K562 (cell line): ENCODE data around the gene SPNS1. TPM values are rescaled to one million over a fixed set of nuclear protein-coding genes. Genes with fewer than 3 reads are reported as not detected.

ENCODE experiments used
- ATF4 ChIP-seq: fragments of 450-650 bp; formaldehyde crosslinking; IDR thresholded peaks from 2 replicates; pipeline ENCODE4 v1.4.0; 2022; ENCODE audit warnings: mild to moderate bottlenecking, moderate library complexity
- BHLHE40 ChIP-seq: IDR thresholded peaks from 2 replicates; pipeline ENCODE4 v1.6.1; 2011; ENCODE audit warnings: low read length, improper control_type of control experiment
- CREM ChIP-seq: IDR thresholded peaks from 2 replicates; pipeline ENCODE4 v1.6.1; 2014; ENCODE audit warnings: antibody characterized with exemption, low read depth
- CXXC5 ChIP-seq: fragments of 250-450 bp; sonication (Bioruptor Pico); IDR thresholded peaks from 2 replicates; pipeline ENCODE4 v1.8.0; 2022; ENCODE audit warnings: inconsistent platforms, mild to moderate bottlenecking, moderate library complexity
- EHMT2 ChIP-seq: fragments of 450-650 bp; IDR thresholded peaks from 2 replicates; pipeline ENCODE4 v1.6.1; 2018; ENCODE audit warnings: antibody characterized with exemption
- EP400 ChIP-seq: fragments of 450-650 bp; IDR thresholded peaks from 2 replicates; pipeline ENCODE4 v1.6.1; 2017; ENCODE audit warnings: antibody characterized with exemption, mild to moderate bottlenecking, moderate library complexity
- GABPB1 ChIP-seq: sonication (generic); formaldehyde crosslinking; IDR thresholded peaks from 2 replicates; pipeline ENCODE4 v1.8.0; 2022; ENCODE audit warnings: mild to moderate bottlenecking, missing genetic modification reagents
- HDAC1 ChIP-seq, 2 experiments: fragments of 450-650 bp; IDR thresholded peaks; 2 replicates each; pipeline ENCODE4 v1.6.1; 2016 to 2017; ENCODE audit warnings: inconsistent platforms in 1 of 2, mild to moderate bottlenecking in 1 of 2, moderate library complexity in 1 of 2
- HLTF ChIP-seq: fragments of 450-650 bp; IDR thresholded peaks from 2 replicates; pipeline ENCODE4 v1.6.1; 2016
- LARP7 ChIP-seq: fragments of 450-650 bp; IDR thresholded peaks from 2 replicates; pipeline ENCODE4 v1.6.1; 2016
- MXI1 ChIP-seq: IDR thresholded peaks from 2 replicates; pipeline ENCODE4 v1.6.1; 2011; ENCODE audit warnings: low read depth, mild to moderate bottlenecking, improper control_type of control experiment, low read length
- MYC ChIP-seq, 2 experiments: fragments of 250-450 bp in 1 of 2; sonication (Bioruptor Pico) in 1 of 2; IDR thresholded peaks; 2 replicates each; pipeline versions ENCODE4 v1.5.1 to v1.6.1; 2012 to 2021; ENCODE audit warnings: low read depth in 2 of 2, borderline replicate concordance in 1 of 2, improper control_type of control experiment in 1 of 2, low read length in 1 of 2, mild to moderate bottlenecking in 1 of 2, moderate library complexity in 1 of 2
- POLR2A ChIP-seq: fragments of 450-650 bp; conservative IDR thresholded peaks from 2 replicates; pipeline ENCODE4 v1.6.1; 2016
- POLR2AphosphoS5 ChIP-seq: IDR thresholded peaks from 2 replicates; pipeline ENCODE4 v1.6.1; 2011; ENCODE audit warnings: mild to moderate bottlenecking, low read depth, low read length, moderate library complexity; ENCODE audit not compliant: control insufficient read depth, insufficient read depth
- POLR2H ChIP-seq: IDR thresholded peaks from 2 replicates; pipeline ENCODE4 v1.6.1; 2016; ENCODE audit warnings: missing genetic modification characterization, low read depth, mild to moderate bottlenecking, control low read depth, missing compliant biosample characterization, moderate library complexity
- RBBP5 ChIP-seq: fragments of 200-600 bp; sonication (generic); IDR thresholded peaks from 2 replicates; pipeline ENCODE4 v1.6.1; 2012; ENCODE audit warnings: borderline replicate concordance, mild to moderate bottlenecking, low read length, control low read depth, inconsistent platforms; ENCODE audit not compliant: insufficient read depth, poor library complexity, severe bottlenecking
- SIN3A ChIP-seq, 2 experiments: fragments of 150-350 bp in 1 of 2; IDR thresholded peaks; 2 replicates each; pipeline ENCODE4 v1.6.1; 2011 to 2016; ENCODE audit warnings: borderline replicate concordance in 2 of 2, low read depth in 2 of 2, low read length in 2 of 2, mild to moderate bottlenecking in 2 of 2, moderate library complexity in 2 of 2; ENCODE audit not compliant: control insufficient read depth in 1 of 2
- SP1 ChIP-seq: sonication (generic); formaldehyde crosslinking; IDR thresholded peaks from 2 replicates; pipeline ENCODE4 v1.8.1; 2022; ENCODE audit warnings: mild to moderate bottlenecking, missing genetic modification reagents
- SPI1 ChIP-seq: IDR thresholded peaks from 2 replicates; pipeline ENCODE4 v1.6.1; 2011; ENCODE audit warnings: low read depth, low read length, control low read depth, borderline replicate concordance
- ZNF197 ChIP-seq: fragments of 200-800 bp; sonication (Bioruptor generic); IDR thresholded peaks from 2 replicates; pipeline ENCODE4 v1.6.1; 2016; ENCODE audit warnings: low read depth, missing genetic modification characterization, missing compliant biosample characterization
- polyA plus RNA-seq, 8 experiments: library from polyadenylated mRNA; depleted of rRNA in 4 of 8; stranded (reverse) in 5 of 8; unstranded in 3 of 8; fragments of >200 nt; fragmentation: Nextera tagmentation in 2 of 8; fragmentation: Illumina TruSeq in 1 of 8; extraction: Ambion mirVana in 2 of 8; extraction: Trizol in 1 of 8; gene quantifications; 2 replicates each; pipeline versions ENCODE4 v1.2.1 to v1.2.3, GENCODE V29; 2011 to 2014; ENCODE audit warnings: inconsistent platforms in 1 of 8, missing spikeins in 1 of 8
- total RNA-seq, 7 experiments: library from RNA; depleted of rRNA in 6 of 7; stranded (reverse); fragments of >200 nt in 6 of 7; fragmentation: Illumina TruSeq in 2 of 7; extraction: Trizol in 2 of 7; gene quantifications; 2 replicates each; pipeline versions ENCODE4 v1.2.1 to v1.2.3, GENCODE V29; 2011 to 2021; ENCODE audit warnings: low replicate concordance in 1 of 7
- TF ChIP-seq, protein P1 (sequence below): fragments of 450-650 bp; IDR thresholded peaks from 2 replicates; pipeline ENCODE4 v1.7.1; 2018; ENCODE audit warnings: mild to moderate bottlenecking, low read depth; ENCODE audit not compliant: partially characterized antibody
- TF ChIP-seq, protein P2 (sequence below): fragments of 450-650 bp; IDR thresholded peaks from 2 replicates; pipeline ENCODE4 v1.6.1; 2016; ENCODE audit warnings: borderline replicate concordance

Gene SPNS1
- total and polyA plus RNA-seq, 9 of the 15 experiments (the other 6 are each of a cell fraction or from before 2014, with no cell fraction given), result 0.58 to 64.9 (median 13.7) TPM

DNA sequence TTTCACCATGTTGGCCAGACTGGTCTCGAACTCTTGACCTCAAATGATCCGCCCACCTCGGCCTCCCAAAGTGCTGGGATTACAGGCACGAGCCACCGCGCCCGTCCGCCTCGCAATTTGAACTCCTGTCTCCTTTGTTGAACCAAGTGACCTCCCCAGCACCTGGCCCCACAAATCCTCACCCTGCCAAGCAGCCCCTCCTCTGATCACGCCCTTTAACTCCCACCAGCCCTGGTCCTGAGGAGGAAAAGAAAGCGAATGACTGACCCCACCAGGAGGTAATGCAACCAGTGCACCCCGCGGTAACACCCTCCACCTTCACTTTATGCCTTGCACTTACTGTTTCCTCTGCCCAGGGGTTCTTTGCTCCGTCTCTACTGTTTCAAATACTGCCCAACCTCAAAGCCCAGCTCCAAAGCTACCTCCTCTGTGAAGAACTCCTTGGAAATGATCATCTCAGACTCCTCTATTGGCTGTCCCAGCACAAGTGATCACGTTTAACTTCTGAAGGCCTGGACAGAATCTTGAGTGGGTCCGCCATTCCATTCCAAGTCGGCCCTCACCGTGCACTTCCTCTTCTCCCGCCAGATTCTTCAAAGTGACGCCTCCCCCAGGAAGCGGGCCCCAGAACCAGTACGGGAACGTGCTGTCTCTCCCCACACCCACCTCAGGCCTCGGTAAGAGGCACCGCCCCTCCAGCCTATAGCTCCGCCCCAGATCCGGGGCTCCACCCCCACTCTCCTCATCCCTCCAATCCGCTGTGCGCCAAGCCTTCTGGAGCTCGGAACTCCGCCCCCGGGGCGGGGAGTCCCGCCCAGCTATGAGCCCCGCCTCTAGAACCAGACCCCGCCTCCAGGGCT lies 38.4 kb upstream of the SPNS1 start (continued):
- TF ChIP-seq SIN3A (IDR thresholded peaks at IDR 0.05; ENCODE audit: borderline replicate concordance in 2 of 2, control insufficient read depth in 1 of 2, low read depth in 2 of 2, low read length in 2 of 2) (peak in 1 of 2 experiments; percentile 68; a peak in 1 of 4 replicates), POLR2AphosphoS5 (0 out of 2 replicates have a peak, but pooled peaks have one; percentile 22), EHMT2 (no peak), EP400 (peak; percentile 57), SP1 (CRISPR knock-in tag) (peak; percentile 92), LARP7 (0 out of 2 replicates have a peak, but pooled peaks have one; percentile 28), ZNF197 (CRISPR knock-in tag) (no peak), BHLHE40 (peak; percentile 86), GABPB1 (CRISPR knock-in tag) (peak; percentile 40; the same call in 1 of the 2 replicates), HDAC1 (IDR thresholded peaks at IDR 0.05) (peak in 1 of 2 experiments; percentile 70; a peak in 2 of 4 replicates), POLR2H (tag) (peak; percentile 50; the same call in 1 of the 2 replicates), POLR2A (peak; percentile 73), RBBP5 (no peak), CREM (peak; percentile 34; the same call in 1 of the 2 replicates), SPI1 (peak; percentile 94), MXI1 (peak; percentile 30; the same call in 1 of the 2 replicates), HLTF (no peak), MYC (IDR thresholded peaks at IDR 0.05; ENCODE audit: low read depth, low read length) (peak; percentile 75), MYC (CRISPR knock-in tag; IDR thresholded peaks at IDR 0.05; ENCODE audit: borderline replicate concordance, low read depth) (no peak), ATF4 (CRISPR knock-in tag) (no peak), CXXC5 (CRISPR knock-in tag) (peak; percentile 51)
- TF ChIP-seq, protein P1, sequence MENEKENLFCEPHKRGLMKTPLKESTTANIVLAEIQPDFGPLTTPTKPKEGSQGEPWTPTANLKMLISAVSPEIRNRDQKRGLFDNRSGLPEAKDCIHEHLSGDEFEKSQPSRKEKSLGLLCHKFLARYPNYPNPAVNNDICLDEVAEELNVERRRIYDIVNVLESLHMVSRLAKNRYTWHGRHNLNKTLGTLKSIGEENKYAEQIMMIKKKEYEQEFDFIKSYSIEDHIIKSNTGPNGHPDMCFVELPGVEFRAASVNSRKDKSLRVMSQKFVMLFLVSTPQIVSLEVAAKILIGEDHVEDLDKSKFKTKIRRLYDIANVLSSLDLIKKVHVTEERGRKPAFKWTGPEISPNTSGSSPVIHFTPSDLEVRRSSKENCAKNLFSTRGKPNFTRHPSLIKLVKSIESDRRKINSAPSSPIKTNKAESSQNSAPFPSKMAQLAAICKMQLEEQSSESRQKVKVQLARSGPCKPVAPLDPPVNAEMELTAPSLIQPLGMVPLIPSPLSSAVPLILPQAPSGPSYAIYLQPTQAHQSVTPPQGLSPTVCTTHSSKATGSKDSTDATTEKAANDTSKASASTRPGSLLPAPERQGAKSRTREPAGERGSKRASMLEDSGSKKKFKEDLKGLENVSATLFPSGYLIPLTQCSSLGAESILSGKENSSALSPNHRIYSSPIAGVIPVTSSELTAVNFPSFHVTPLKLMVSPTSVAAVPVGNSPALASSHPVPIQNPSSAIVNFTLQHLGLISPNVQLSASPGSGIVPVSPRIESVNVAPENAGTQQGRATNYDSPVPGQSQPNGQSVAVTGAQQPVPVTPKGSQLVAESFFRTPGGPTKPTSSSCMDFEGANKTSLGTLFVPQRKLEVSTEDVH, result peak; percentile 89
- TF ChIP-seq, protein P2, sequence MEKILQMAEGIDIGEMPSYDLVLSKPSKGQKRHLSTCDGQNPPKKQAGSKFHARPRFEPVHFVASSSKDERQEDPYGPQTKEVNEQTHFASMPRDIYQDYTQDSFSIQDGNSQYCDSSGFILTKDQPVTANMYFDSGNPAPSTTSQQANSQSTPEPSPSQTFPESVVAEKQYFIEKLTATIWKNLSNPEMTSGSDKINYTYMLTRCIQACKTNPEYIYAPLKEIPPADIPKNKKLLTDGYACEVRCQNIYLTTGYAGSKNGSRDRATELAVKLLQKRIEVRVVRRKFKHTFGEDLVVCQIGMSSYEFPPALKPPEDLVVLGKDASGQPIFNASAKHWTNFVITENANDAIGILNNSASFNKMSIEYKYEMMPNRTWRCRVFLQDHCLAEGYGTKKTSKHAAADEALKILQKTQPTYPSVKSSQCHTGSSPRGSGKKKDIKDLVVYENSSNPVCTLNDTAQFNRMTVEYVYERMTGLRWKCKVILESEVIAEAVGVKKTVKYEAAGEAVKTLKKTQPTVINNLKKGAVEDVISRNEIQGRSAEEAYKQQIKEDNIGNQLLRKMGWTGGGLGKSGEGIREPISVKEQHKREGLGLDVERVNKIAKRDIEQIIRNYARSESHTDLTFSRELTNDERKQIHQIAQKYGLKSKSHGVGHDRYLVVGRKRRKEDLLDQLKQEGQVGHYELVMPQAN, result peak; percentile 82; the same call in 1 of the 2 replicates
